Measurements from ENCODE around the gene TCTN3.

TCTN3 gene

DNA sequence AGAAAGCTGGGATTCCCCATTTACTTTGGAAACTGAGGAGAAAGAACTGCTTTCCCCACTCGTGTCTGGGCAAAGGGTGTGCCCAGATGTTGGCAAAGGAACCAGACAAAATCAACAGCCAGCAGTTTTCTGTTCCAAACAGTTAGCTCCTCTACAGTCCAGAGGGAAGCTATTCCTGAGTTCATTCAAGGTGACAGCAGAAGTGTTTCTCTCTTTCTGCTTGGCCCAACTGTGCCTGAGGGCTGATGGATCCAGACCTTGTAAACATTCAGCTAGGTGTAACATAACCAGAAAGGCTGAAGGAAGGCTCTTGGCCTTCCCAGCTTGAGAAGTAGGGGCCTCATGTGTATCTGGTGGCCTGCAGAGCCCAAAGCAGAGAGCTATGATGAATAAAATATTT, 30.2 kb downstream of the TCTN3 start:
- Histone ChIP-seq H3K4me3 (no peak overlapping the region), H3K9me3 (no peaks in the 10 kb centered on the region), H3K4me1 (no peaks in the 10 kb centered on the region), H3K36me3 (replicated peaks) (0 out of 2 replicates have a peak, but pooled peaks cover 12% of the 10 kb centered on the region), H3K27me3 (ENCODE audit: low read depth) (no peaks in the 10 kb centered on the region)
- no peak for DNase-seq (ENCODE audit: low spot score in 2 of 2)
- in situ Hi-C loops (cut with MboI; ENCODE audit: low sequenced_read_pairs), result no loop called here

DNA sequence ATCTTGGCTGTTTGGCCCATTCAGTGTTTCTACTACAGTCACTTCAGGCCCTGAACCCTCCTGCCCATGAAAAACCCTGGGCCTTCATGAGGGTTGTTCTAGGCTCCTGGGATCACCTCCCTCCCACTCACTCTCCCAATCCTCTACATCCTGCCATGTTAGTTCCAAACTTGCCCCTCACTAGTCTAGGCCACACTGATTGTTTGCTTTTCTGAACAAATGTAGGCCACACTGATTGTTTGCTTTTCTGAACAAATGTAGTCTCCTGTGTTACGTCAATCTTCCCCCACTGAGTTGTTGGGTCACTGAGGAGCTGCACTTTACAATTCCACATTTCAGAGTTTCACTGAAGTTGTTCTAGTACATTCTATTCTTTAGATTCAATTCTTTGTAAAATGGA, 31.9 kb downstream of the TCTN3 start:
- Histone ChIP-seq H3K36me3 (replicated peaks) (0 out of 2 replicates have a peak, but pooled peaks cover 6% of the 10 kb centered on the region), H3K27me3 (ENCODE audit: low read depth) (no peaks in the 10 kb centered on the region), H3K9me3 (no peaks in the 10 kb centered on the region), H3K4me1 (no peaks in the 10 kb centered on the region), H3K4me3 (no peak overlapping the region)
- DNase-seq (ENCODE audit: low spot score in 2 of 2), result no peak
- in situ Hi-C loops (cut with MboI; ENCODE audit: low sequenced_read_pairs), result no loop called here

DNA sequence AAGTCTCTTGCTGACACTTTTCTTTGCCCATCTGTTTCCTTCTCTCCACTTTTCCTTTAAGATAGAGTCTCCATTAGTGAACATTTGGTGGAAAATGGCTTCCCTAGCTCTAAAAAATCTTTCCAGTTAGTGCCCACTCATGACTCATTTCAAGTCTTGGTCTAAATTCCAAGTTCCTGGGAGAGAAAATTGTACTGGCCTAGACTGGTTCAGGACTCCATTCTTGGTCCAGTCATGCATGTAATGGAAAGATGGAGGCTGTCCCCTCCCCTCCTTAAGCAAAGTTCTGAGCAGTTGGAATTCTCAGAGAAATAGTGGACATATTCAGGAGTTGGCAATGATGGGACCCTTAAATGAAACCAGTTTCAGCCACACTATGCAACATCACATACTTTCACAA, 33.4 kb downstream of the TCTN3 start:
- in situ Hi-C loops (cut with MboI; ENCODE audit: low sequenced_read_pairs), result no loop called here
- H3K9me3 ChIP-seq, result no peaks in the 10 kb centered on the region

DNA sequence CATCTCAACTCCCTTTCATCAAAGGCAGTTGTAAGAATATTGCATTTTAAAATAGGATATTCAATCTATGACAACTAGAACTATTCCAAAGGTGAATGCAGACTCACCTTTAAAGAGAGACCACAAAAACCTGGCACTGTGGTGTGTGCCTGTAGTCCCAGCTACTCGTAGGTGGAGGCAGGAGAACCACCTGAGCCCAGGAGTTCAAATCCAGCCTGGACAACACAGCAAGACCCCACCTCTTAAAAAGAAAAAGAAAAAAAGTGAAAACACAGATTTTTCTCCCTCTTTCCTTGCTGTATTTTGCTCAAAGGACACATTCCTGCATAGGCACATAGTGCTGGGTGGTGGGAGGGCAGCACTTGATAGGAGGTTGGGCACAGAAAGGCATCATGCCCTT, 36.5 kb downstream of the TCTN3 start:
- H3K4me3 ChIP-seq, result peak overlapping the region; percentile 74
- H3K9me3 ChIP-seq, result no peaks in the 10 kb centered on the region
- peaks cover 21% of the 10 kb centered on the region for H3K36me3 ChIP-seq (replicated peaks)
- H3K27me3 ChIP-seq (ENCODE audit: low read depth), result no peaks in the 10 kb centered on the region
- in situ Hi-C loops (cut with MboI; ENCODE audit: low sequenced_read_pairs), result no loop called here
- no peak for DNase-seq (ENCODE audit: low spot score in 2 of 2)
- H3K4me1 ChIP-seq, result 0 out of 2 replicates have a peak, but pooled peaks cover 3% of the 10 kb centered on the region

More for the DNA sequence above, 33.4 kb downstream of the TCTN3 start:
- Histone ChIP-seq H3K36me3 (replicated peaks) (peaks cover 12% of the 10 kb centered on the region; the same call in 1 of the 2 replicates), H3K27me3 (ENCODE audit: low read depth) (no peaks in the 10 kb centered on the region), H3K4me1 (no peaks in the 10 kb centered on the region), H3K4me3 (no peak overlapping the region)
- DNase-seq (ENCODE audit: low spot score in 2 of 2), result no peak

DNA sequence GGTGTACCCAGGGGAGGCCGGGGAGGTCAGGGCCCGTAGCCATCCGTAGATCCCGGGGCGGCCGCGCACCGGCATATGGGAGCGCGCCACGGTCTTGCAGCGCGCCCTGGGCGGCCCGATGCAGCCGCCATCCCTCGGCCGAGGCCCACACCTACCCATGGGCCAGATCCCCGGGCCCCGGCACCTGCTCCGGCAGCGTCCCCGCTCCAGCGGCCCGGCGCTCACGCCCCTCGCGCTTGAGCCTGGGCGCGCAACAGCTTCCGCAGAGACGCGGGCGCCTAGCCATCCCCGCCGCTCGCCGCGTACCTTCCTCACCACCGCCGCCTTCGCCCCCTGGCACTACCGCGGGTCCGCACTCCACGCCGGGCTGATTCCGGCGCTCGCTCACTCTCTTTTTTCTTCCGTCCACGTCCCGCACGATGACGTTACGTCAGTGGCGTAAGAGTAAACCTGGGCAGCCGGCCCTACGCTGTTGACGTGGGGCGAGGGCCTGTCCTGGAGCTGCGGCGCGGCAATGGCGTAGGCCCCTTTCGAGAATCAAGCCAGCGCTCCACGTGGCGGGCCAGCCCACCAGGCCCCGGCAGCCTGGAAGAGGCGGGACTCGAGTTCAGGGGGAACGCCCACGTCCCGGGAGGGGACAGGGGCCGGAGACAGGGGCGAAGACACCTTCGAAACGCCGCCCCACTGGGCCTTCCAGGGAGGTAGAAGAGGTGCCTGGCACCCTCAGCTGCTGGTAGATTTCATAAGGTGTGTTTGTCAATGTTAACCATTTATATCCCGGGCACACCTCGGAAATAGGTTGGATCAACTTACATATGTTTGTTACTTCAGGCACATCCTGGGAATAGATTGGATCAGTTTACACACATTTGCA, 37.2 kb downstream of the TCTN3 start, which contains the start of gene ALDH18A1:
TSS of gene ALDH18A1 (minus strand) at position 421 of the 874 bp plus-strand sequence. CDS start 3,334 bp downstream, outside the sequence.
- H3K4me3 ChIP-seq, result peak within 1 kb of the TSS; percentile 74
- in situ Hi-C loops (cut with MboI; ENCODE audit: low sequenced_read_pairs), result no loop called here

DNA sequence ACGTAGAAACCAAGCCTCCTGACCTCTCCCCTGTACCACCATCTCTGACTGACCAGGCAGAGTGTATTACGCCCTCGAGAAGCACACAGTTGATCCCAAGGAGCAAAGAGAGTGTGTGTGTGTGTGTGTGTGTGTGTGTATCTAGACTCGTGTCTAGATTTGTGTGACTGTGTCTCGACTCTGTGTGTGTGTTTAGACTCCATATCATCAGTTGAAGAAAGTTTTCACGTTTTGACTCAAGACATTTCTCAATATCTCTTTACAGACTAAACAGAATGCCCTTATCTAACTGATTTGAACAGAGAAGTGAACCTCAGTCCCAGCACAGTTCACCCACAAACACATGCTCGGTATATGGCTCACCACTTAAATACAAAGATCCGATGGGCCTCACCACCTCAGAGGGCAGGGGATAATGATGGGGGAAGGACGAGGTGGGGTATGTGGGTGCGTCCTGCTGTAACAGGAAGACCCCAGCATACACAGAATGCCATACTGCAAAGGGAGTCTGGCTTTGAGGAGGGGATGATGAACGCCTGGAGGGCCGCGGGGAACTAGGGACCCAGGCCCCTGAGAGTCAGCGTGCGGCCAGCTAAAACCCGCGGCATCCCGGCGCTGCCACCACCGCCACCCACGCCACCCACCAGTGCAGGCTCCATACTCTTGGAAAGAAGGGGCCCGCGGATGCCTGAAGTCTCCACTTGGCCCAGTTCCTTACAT, 38.0 kb downstream of the TCTN3 start:
- Histone ChIP-seq H3K9me3 (peaks cover 2% of the 10 kb centered on the region; the same call in 1 of the 2 replicates), H3K27me3 (ENCODE audit: low read depth) (no peaks in the 10 kb centered on the region), H3K4me1 (0 out of 2 replicates have a peak, but pooled peaks cover 3% of the 10 kb centered on the region), H3K36me3 (replicated peaks) (peaks cover 34% of the 10 kb centered on the region), H3K4me3 (peak overlapping the region; percentile 74)
- peak in 1 of 2 experiments; percentile 23 for DNase-seq (ENCODE audit: low spot score in 2 of 2)
- in situ Hi-C loops (cut with MboI; ENCODE audit: low sequenced_read_pairs), result no loop called here

More for the DNA sequence above, 37.2 kb downstream of the TCTN3 start, which contains the start of gene ALDH18A1:
- 0 out of 2 replicates have a peak, but pooled peaks cover 3% of the 10 kb centered on the region for H3K4me1 ChIP-seq
- peak; percentile 83 to 94 for DNase-seq (ENCODE audit: low spot score in 2 of 2)
- H3K36me3 ChIP-seq (replicated peaks), result peaks cover 29% of the 10 kb centered on the region
- peaks cover 2% of the 10 kb centered on the region; the same call in 1 of the 2 replicates for H3K9me3 ChIP-seq
- no peaks in the 10 kb centered on the region for H3K27me3 ChIP-seq (ENCODE audit: low read depth)

DNA sequence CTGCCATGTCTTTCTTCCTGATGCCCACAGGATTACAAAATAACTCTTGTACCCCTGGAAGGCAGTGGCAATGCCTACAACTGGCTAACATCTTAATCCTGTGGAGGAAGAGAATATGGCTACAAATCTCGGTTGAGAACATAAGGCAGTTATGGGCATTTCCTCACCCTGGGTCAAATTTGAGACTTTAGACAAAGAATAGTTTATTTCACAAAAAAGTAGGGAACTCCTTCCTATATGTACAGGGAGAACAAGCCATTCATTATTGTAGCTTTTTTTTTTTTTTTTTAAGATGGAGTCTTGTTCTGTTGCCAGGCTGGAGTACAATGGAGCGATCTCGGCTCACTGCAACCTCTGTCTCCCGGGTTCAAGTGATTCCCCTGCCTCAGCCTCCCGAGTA, 39.8 kb downstream of the TCTN3 start:
- Histone ChIP-seq H3K9me3 (peaks cover 2% of the 10 kb centered on the region; the same call in 1 of the 2 replicates), H3K4me1 (0 out of 2 replicates have a peak, but pooled peaks cover 3% of the 10 kb centered on the region), H3K27me3 (ENCODE audit: low read depth) (no peaks in the 10 kb centered on the region), H3K4me3 (no peak overlapping the region), H3K36me3 (replicated peaks) (peaks cover 42% of the 10 kb centered on the region)
- no peak for DNase-seq (ENCODE audit: low spot score in 2 of 2)
- in situ Hi-C loops (cut with MboI; ENCODE audit: low sequenced_read_pairs), result no loop called here

DNA sequence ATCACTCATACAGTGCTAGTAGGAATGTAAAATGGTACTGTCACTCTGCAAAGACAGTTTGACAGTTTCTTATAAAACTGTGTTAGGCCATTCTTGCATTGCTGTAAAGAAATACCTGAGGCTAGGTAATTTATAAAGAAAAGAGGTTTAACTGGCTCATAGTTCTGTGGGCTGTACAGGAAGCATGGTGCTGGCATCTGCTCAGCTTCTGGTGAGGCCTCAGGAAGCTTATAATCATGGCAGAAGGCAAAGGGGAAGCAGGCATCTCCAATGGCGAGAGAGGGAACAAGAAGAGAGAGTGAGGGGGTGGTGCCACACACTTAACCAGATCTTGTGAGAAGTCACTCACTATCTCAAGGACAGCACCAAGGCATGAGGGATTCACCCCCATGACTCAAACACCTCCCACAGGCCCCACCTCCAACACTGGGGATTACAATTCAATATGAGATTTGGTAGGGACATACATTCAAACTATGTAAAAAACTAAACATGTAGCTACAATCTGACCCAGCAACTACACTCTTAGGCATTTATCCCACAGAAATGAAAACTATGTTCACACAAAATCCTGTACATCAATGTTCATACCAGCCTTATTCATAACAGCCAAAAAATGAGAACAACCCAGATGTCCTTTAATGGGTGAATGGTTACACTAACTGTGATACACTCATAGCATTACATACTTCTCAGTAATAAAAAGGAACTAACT, 42.2 kb downstream of the TCTN3 start:
- H3K9me3 ChIP-seq, result peaks cover 2% of the 10 kb centered on the region; the same call in 1 of the 2 replicates
- DNase-seq (ENCODE audit: low spot score in 2 of 2), result no peak
- no peak overlapping the region for H3K4me3 ChIP-seq
- H3K36me3 ChIP-seq (replicated peaks), result peaks cover 64% of the 10 kb centered on the region
- H3K27me3 ChIP-seq (ENCODE audit: low read depth), result no peaks in the 10 kb centered on the region
- 0 out of 2 replicates have a peak, but pooled peaks cover 3% of the 10 kb centered on the region for H3K4me1 ChIP-seq
- in situ Hi-C loops (cut with MboI; ENCODE audit: low sequenced_read_pairs), result no loop called here

DNA sequence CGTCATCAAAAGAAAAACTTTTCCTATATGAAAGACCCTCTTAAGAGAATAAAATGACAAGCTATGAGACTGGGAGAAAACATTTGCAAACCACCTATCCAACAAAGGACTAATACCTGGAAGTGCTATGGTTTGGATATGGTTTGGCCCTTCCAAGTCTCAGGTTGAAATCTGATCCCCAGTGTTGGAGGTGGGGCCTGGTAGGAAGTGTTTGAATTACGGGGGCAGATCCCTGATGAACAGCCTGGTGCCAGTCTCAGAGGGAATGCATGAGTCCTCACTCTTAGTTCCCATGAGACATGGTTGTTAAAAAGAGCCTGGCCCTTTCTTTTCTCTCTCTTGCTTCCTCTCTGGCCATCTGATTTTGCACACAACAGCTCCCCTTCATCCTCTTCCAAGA, 43.5 kb downstream of the TCTN3 start:
- peaks cover 2% of the 10 kb centered on the region; the same call in 1 of the 2 replicates for H3K9me3 ChIP-seq
- H3K27me3 ChIP-seq (ENCODE audit: low read depth), result no peaks in the 10 kb centered on the region
- in situ Hi-C loops (cut with MboI; ENCODE audit: low sequenced_read_pairs), result no loop called here
- no peak overlapping the region for H3K4me3 ChIP-seq
- no peak for DNase-seq (ENCODE audit: low spot score in 2 of 2)
- H3K4me1 ChIP-seq, result 0 out of 2 replicates have a peak, but pooled peaks cover 3% of the 10 kb centered on the region
- peaks cover 68% of the 10 kb centered on the region for H3K36me3 ChIP-seq (replicated peaks)

DNA sequence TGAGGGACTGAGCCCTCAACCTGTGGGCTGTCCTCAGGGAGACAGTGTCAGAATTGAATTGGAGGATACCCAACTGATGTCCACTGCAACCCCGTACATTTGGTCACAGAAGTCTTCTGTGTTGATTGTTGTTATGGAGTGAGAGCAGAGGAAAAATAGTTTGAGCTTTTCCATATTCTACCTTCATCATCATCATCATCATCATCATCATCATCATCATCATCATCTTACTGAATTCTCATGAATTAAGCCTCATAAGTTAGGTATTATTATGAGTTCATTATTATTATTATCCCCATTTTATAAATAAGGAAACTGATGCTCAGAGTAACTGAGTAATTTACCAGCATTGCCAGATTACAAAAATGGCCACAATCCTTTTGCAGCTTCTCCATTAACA, 45.6 kb downstream of the TCTN3 start:
- Histone ChIP-seq H3K4me1 (no peaks in the 10 kb centered on the region), H3K36me3 (replicated peaks) (peaks cover 64% of the 10 kb centered on the region), H3K4me3 (no peak overlapping the region), H3K27me3 (ENCODE audit: low read depth) (no peaks in the 10 kb centered on the region), H3K9me3 (peaks cover 2% of the 10 kb centered on the region; the same call in 1 of the 2 replicates)
- in situ Hi-C loops (cut with MboI; ENCODE audit: low sequenced_read_pairs), result no loop called here
- no peak for DNase-seq (ENCODE audit: low spot score in 2 of 2)

DNA sequence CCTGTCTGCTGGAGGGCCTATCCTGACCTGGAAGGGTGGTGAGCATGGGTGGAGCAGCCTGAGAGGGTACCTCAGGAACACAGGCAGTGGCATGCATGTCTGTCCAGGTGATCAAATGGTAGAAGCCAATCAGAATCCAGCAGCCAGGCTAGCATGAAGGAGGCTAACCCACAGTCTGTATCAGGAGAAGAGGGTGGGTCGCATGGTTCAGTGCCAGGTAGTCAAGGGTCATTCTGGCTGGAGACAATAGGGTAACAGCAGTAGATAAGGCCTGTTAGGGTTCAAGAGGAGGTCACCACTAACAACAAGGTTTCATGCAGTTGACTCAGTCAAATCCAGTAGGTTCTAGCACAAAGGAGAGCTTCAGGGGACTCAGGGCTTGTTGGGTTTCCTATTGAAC, 47.6 kb downstream of the TCTN3 start:
- no peak for DNase-seq (ENCODE audit: low spot score in 2 of 2)
- Histone ChIP-seq H3K4me1 (no peaks in the 10 kb centered on the region), H3K4me3 (no peak overlapping the region), H3K27me3 (ENCODE audit: low read depth) (no peaks in the 10 kb centered on the region), H3K36me3 (replicated peaks) (peaks cover 61% of the 10 kb centered on the region), H3K9me3 (no peaks in the 10 kb centered on the region)
- in situ Hi-C loops (cut with MboI; ENCODE audit: low sequenced_read_pairs), result no loop called here

DNA sequence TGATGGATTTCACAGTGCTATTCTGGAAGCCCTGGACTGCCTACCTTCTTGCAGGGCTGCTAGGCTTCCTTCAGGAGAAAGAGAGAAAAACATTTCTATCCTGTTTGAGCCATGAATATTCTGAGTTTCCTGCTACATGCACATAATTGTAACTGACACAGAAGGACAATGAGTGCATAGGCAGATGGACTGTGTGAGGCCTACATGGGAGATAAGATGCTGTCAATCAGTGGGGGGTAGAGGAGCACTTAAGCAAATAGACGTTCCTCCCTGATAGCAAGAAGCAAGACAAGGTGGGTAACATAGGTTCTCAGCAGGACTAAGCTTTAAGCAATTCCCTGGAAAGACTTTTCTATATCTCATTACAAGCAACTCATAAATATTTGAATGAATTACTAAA, 48.8 kb downstream of the TCTN3 start:
- in situ Hi-C loops (cut with MboI; ENCODE audit: low sequenced_read_pairs), result no loop called here
- Histone ChIP-seq H3K4me3 (no peak overlapping the region), H3K4me1 (no peaks in the 10 kb centered on the region), H3K27me3 (ENCODE audit: low read depth) (no peaks in the 10 kb centered on the region), H3K36me3 (replicated peaks) (peaks cover 64% of the 10 kb centered on the region), H3K9me3 (no peaks in the 10 kb centered on the region)
- DNase-seq (ENCODE audit: low spot score in 2 of 2), result no peak

DNA sequence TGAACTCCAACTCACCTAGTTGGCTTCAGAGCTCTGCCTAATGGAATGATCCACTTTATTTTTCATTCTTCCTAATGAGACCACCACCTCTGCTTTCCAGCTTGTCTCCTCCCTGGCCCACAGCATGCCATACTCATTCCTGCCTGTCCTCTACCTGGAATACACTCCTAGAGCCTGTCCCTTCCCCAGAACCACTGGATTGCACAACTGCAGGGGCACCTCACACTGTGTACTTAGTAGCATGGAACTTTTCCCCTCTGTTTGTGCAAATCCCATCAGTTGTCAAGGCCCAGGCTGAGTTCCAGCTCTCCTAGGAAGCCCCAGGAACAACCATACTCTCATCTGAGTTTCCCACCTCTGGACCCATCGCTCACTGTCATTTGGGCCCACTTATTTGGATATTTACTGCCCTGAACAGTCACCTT, 52.8 kb downstream of the TCTN3 start:
- Histone ChIP-seq H3K4me3 (no peak overlapping the region), H3K4me1 (no peaks in the 10 kb centered on the region), H3K27me3 (ENCODE audit: low read depth) (no peaks in the 10 kb centered on the region), H3K36me3 (replicated peaks) (peaks cover 66% of the 10 kb centered on the region), H3K9me3 (no peaks in the 10 kb centered on the region)
- DNase-seq (ENCODE audit: low spot score in 2 of 2), result no peak
- in situ Hi-C loops (cut with MboI; ENCODE audit: low sequenced_read_pairs), result no loop called here
